Stimulated activated effector memory CD8-positive, alpha-beta T cell treated with anti-CD3 and anti-CD28 coated beads, Interleukin-12 subunit alpha, Interleukin-12 subunit beta, amount 100 ng/mL, for 72 hours (primary cell): ENCODE results near the gene ANKRD6.
A peak's percentile ranks its signal among the peaks of the same experiment; 100 is the strongest.

Experiments used
- ATAC-seq: fragments of 150-1000 bp; cut with Tn5 transposase; 2 replicates; pipeline ENCODE4 v1.10.0; 2021
- DNase-seq, 2 donors: peaks; one replicate each; pipeline ENCODE4 v3.0.0; 2021 to 2022; ENCODE audit warnings: low spot score in 2 of 2
- H3K27ac Mint-ChIP-seq: one replicate; pipeline ENCODE4 v1.8.0; 2022; ENCODE audit warnings: mild to moderate bottlenecking, mixed read lengths
- H3K36me3 Mint-ChIP-seq: one replicate; pipeline ENCODE4 v1.8.0; 2022; ENCODE audit warnings: mild to moderate bottlenecking, mixed read lengths
- H3K4me1 Mint-ChIP-seq: one replicate; pipeline ENCODE4 v1.8.0; 2022; ENCODE audit warnings: mixed read lengths
- H3K4me3 Mint-ChIP-seq: one replicate; pipeline ENCODE4 v1.8.0; 2022; ENCODE audit warnings: mild to moderate bottlenecking, mixed read lengths
- H3K9me3 Mint-ChIP-seq: one replicate; pipeline ENCODE4 v1.8.0; 2022; ENCODE audit warnings: mixed read lengths

ANKRD6 gene

DNA sequence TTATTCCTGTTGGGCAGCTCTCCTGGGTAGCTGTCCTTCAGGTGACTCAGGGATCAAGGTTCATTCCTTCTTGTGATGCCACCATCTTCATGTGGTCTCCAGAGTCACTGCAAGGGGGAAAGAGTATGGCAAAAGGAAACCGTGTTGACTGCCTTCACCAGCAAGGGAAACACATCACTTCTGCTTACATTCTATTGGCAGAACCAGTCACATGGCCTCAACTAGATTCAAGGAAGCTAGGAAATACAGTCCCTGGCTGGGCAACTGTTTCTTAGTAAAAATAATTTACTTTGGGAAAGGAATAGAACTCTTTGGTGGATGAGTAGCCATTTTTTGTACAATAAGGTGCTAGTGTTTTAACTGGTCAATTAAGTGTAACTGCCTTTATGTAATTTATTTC lies 5.3 kb downstream of the ANKRD6 start:
- no peak overlapping the region for H3K4me3 Mint-ChIP-seq
- ATAC-seq (no peak), DNase-seq (no peak)
- no peaks in the 10 kb centered on the region for H3K36me3 Mint-ChIP-seq
- peaks cover 12% of the 10 kb centered on the region for H3K4me1 Mint-ChIP-seq
- no peak overlapping the region for H3K27ac Mint-ChIP-seq
- H3K9me3 Mint-ChIP-seq, result no peaks in the 10 kb centered on the region

GRCh38 chr6:89439014-89439413 lies 6.1 kb downstream of the ANKRD6 start:
- DNase-seq (no peak), ATAC-seq (no peak)
- peaks cover 7% of the 10 kb centered on the region for H3K4me1 Mint-ChIP-seq
- H3K36me3 Mint-ChIP-seq, result no peaks in the 10 kb centered on the region
- H3K27ac Mint-ChIP-seq, result no peak overlapping the region
- no peaks in the 10 kb centered on the region for H3K9me3 Mint-ChIP-seq
- no peak overlapping the region for H3K4me3 Mint-ChIP-seq

- Mint-ChIP-seq H3K9me3 (no peaks in the 10 kb centered on the region), H3K4me3 (no peak overlapping the region), H3K27ac (no peak overlapping the region), H3K4me1 (no peaks in the 10 kb centered on the region), H3K36me3 (no peaks in the 10 kb centered on the region)
- DNase-seq, result no peak
- no peak for ATAC-seq
Measured at GRCh38 chr6:89440200-89440599, 7.2 kb downstream of the ANKRD6 start.

- Mint-ChIP-seq H3K9me3 (no peaks in the 10 kb centered on the region), H3K4me3 (no peak overlapping the region), H3K4me1 (no peaks in the 10 kb centered on the region), H3K36me3 (no peaks in the 10 kb centered on the region), H3K27ac (no peak overlapping the region)
- no peak for ATAC-seq
- DNase-seq, result no peak
Measured at GRCh38 chr6:89443658-89444057, 10.7 kb downstream of the ANKRD6 start.

DNA sequence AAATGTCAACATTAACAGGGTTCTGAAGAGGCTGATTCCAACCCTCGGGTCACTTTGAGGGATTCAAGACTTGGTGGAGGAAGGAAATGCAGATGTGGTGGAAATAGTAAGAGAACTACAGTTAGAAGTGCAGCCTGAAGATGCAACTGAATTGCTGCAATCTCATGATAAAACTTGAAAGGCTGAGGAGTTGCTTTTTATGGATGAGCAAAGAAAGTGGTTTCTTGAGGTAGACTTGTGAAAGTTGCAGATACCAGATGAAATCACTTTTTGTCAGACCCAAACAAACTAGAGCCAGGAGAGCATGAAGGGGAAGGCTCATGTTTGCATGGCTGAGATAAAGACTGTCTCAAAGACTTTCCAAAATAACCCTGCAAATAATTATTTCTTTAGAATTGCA lies 16.2 kb downstream of the ANKRD6 start:
- no peaks in the 10 kb centered on the region for H3K9me3 Mint-ChIP-seq
- H3K4me3 Mint-ChIP-seq, result no peak overlapping the region
- H3K4me1 Mint-ChIP-seq, result no peaks in the 10 kb centered on the region
- DNase-seq (no peak), ATAC-seq (no peak)
- H3K27ac Mint-ChIP-seq, result no peak overlapping the region
- no peaks in the 10 kb centered on the region for H3K36me3 Mint-ChIP-seq

DNA sequence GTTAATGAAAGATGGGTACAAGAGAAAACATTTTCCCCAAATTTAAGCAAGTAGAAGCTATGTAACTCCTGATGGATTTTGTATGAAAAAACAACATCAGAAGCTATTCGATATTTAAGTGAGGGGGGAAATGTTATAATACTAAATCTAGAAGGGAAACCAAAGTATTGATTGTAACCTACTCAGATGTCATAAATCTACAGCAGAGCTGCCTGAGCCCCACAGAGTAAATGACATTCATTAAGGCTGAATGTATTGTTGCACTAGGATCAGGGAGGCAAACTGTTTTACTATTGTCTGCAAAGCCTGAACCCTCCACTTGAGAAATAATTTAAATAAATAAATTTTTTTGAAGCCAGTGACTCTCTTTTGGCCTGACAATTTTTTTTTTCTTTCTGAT lies 19.3 kb downstream of the ANKRD6 start:
- no peak overlapping the region for H3K4me3 Mint-ChIP-seq
- no peak for DNase-seq

GRCh38 chr6:89454300-89454699 lies 21.3 kb downstream of the ANKRD6 start:
- DNase-seq (no peak), ATAC-seq (no peak)
- peaks cover 4% of the 10 kb centered on the region for H3K9me3 Mint-ChIP-seq
- no peak overlapping the region for H3K4me3 Mint-ChIP-seq
- H3K36me3 Mint-ChIP-seq, result no peaks in the 10 kb centered on the region
- H3K27ac Mint-ChIP-seq, result no peak overlapping the region
- no peaks in the 10 kb centered on the region for H3K4me1 Mint-ChIP-seq

More for the DNA sequence above, 19.3 kb downstream of the ANKRD6 start:
- H3K36me3 Mint-ChIP-seq, result no peaks in the 10 kb centered on the region
- no peaks in the 10 kb centered on the region for H3K4me1 Mint-ChIP-seq
- no peak for ATAC-seq
- no peak overlapping the region for H3K27ac Mint-ChIP-seq
- peaks cover 4% of the 10 kb centered on the region for H3K9me3 Mint-ChIP-seq

DNA sequence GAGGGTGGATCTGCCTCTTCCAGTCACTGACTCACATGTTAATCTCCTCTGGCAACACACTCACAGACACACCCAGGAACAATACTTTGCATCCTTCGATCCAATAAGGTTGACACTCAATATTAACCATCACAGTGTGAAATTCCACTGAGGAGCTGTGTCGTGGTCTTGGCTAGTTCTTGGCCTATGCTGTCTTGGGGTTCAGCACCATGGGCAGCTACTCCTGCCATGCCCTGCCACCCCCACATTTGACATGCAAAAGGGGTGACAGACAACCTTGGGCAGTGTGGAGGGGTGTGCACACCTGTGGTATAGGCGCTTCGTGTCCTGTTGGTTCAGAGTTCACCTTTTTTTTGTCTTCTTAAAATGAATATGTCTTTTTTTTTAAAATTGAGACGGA lies 25.8 kb downstream of the ANKRD6 start:
- Mint-ChIP-seq H3K36me3 (no peaks in the 10 kb centered on the region), H3K9me3 (peaks cover 4% of the 10 kb centered on the region), H3K27ac (no peak overlapping the region), H3K4me1 (no peaks in the 10 kb centered on the region), H3K4me3 (no peak overlapping the region)
- DNase-seq (no peak), ATAC-seq (no peak)

DNA sequence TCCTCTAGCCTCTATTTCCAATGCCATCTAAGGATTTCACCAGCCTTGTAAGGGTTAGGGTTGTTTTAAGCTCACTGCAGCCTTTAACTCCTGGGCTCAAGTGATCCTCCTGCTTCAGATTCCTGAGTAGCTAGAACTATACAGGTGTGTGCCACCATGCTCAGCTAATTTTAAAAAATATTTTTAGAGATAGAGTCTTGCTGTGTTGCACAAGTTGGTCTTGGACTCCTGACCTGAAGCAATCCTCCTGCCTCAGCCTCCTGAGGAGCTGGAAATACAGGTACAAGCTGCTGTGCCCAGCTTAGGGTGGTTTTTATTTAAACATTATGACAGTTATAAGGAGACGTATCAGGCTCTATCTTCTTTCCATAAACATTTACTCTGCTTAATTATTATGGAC lies 26.5 kb downstream of the ANKRD6 start:
- H3K4me1 Mint-ChIP-seq, result no peaks in the 10 kb centered on the region
- DNase-seq (no peak), ATAC-seq (no peak)
- peaks cover 4% of the 10 kb centered on the region for H3K9me3 Mint-ChIP-seq
- no peaks in the 10 kb centered on the region for H3K36me3 Mint-ChIP-seq
- no peak overlapping the region for H3K4me3 Mint-ChIP-seq
- H3K27ac Mint-ChIP-seq, result no peak overlapping the region

DNA sequence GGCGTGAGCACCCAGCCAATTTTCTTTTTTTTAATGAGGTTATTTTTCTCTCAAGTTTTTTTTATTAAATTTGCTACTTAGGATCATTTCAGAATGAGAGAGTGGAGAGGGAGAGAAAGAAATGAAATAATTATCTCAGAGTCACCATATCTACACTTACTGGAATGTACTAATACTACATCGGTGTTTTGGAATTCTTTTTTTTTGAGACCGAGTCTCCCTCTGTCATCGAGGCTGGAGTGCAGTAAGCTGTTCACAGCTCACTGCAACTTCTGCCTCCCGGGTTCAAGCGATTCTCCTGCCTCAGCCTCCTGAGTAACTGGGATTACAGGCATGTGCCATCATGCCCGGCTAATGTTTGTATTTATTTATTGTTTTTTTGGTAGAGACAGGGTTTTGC lies 27.8 kb downstream of the ANKRD6 start:
- H3K36me3 Mint-ChIP-seq, result no peaks in the 10 kb centered on the region
- DNase-seq, result no peak
- no peak overlapping the region for H3K27ac Mint-ChIP-seq
- ATAC-seq, result no peak
- no peaks in the 10 kb centered on the region for H3K4me1 Mint-ChIP-seq
- H3K4me3 Mint-ChIP-seq, result no peak overlapping the region
- peaks cover 2% of the 10 kb centered on the region for H3K9me3 Mint-ChIP-seq

GRCh38 chr6:89462503-89462902 lies 29.6 kb downstream of the ANKRD6 start:
- ATAC-seq, result no peak
- no peak for DNase-seq
- Mint-ChIP-seq H3K9me3 (no peaks in the 10 kb centered on the region), H3K36me3 (no peaks in the 10 kb centered on the region), H3K27ac (no peak overlapping the region), H3K4me1 (no peaks in the 10 kb centered on the region), H3K4me3 (no peak overlapping the region)

DNA sequence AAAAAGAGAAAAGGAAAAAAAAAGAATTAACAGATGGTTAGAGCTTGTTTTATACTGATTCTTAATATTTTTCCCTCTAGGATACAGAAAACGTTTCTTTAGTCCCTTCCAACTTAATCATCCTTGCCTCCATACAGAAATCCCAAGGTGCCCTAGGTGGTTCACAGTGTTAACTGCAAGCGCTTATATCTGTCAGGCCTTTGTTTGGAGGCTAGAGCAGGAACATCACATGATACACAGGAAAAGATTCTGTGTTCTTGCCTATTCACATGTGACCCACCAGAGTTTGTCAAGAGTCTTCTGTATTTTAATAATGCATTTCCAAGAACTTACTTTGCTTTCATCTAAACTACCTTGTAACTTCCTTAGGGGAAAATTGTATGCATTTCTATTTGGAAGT lies 31.3 kb downstream of the ANKRD6 start:
- Mint-ChIP-seq H3K36me3 (no peaks in the 10 kb centered on the region), H3K4me3 (no peak overlapping the region), H3K4me1 (no peaks in the 10 kb centered on the region), H3K9me3 (no peaks in the 10 kb centered on the region), H3K27ac (no peak overlapping the region)
- no peak for ATAC-seq
- DNase-seq, result no peak

GRCh38 chr6:89467437-89467836 lies 34.5 kb downstream of the ANKRD6 start:
- Mint-ChIP-seq H3K36me3 (no peaks in the 10 kb centered on the region), H3K4me1 (no peaks in the 10 kb centered on the region), H3K27ac (no peak overlapping the region), H3K9me3 (no peaks in the 10 kb centered on the region), H3K4me3 (no peak overlapping the region)
- no peak for ATAC-seq
- no peak for DNase-seq

- no peak for ATAC-seq
- DNase-seq, result no peak
- H3K27ac Mint-ChIP-seq, result no peak overlapping the region
- H3K36me3 Mint-ChIP-seq, result no peaks in the 10 kb centered on the region
- no peaks in the 10 kb centered on the region for H3K9me3 Mint-ChIP-seq
- H3K4me3 Mint-ChIP-seq, result no peak overlapping the region
- H3K4me1 Mint-ChIP-seq, result peaks cover 4% of the 10 kb centered on the region
Measured at GRCh38 chr6:89468998-89469397, 36.0 kb downstream of the ANKRD6 start.

- Mint-ChIP-seq H3K27ac (no peak overlapping the region), H3K4me1 (peaks cover 19% of the 10 kb centered on the region), H3K36me3 (no peaks in the 10 kb centered on the region), H3K9me3 (no peaks in the 10 kb centered on the region), H3K4me3 (no peak overlapping the region)
- no peak for ATAC-seq
- DNase-seq, result no peak
Measured at GRCh38 chr6:89471287-89471867, 38.4 kb downstream of the ANKRD6 start.

- no peak for ATAC-seq
- no peak for DNase-seq
- Mint-ChIP-seq H3K4me1 (peaks cover 19% of the 10 kb centered on the region), H3K36me3 (no peaks in the 10 kb centered on the region), H3K9me3 (no peaks in the 10 kb centered on the region), H3K4me3 (no peak overlapping the region), H3K27ac (no peak overlapping the region)
Measured at GRCh38 chr6:89475101-89475500, 42.1 kb downstream of the ANKRD6 start.

- DNase-seq (no peak), ATAC-seq (peak; percentile 90)
- Mint-ChIP-seq H3K36me3 (no peaks in the 10 kb centered on the region), H3K4me1 (peaks cover 19% of the 10 kb centered on the region), H3K27ac (no peak overlapping the region), H3K9me3 (no peaks in the 10 kb centered on the region), H3K4me3 (no peak overlapping the region)
Measured at GRCh38 chr6:89475634-89476033, 42.7 kb downstream of the ANKRD6 start.
